Ishikawa (cell line): ENCODE results near the gene LEPROT.

Experiments used
- CEBPB ChIP-seq: IDR thresholded peaks from 2 replicates; pipeline ENCODE4 v1.6.1; 2012
- CREB1 ChIP-seq: IDR thresholded peaks from 2 replicates; pipeline ENCODE4 v1.6.1; 2012; ENCODE audit warnings: low read depth
- EGR1 ChIP-seq: IDR thresholded peaks from 2 replicates; pipeline ENCODE4 v1.6.1; 2012
- EP300 ChIP-seq: IDR thresholded peaks from 2 replicates; pipeline ENCODE4 v1.6.1; 2012; ENCODE audit warnings: borderline replicate concordance
- FOXM1 ChIP-seq: IDR thresholded peaks from 2 replicates; pipeline ENCODE4 v1.6.1; 2012; ENCODE audit warnings: low read depth, borderline replicate concordance
- MAX ChIP-seq: IDR thresholded peaks from 2 replicates; pipeline ENCODE4 v1.6.1; 2012
- NFIC ChIP-seq: IDR thresholded peaks from 2 replicates; pipeline ENCODE4 v1.6.1; 2012
- RAD21 ChIP-seq: IDR thresholded peaks from 2 replicates; pipeline ENCODE4 v1.6.1; 2012; ENCODE audit warnings: low read depth
- REST ChIP-seq: IDR thresholded peaks from 2 replicates; pipeline ENCODE4 v1.6.1; 2012; ENCODE audit warnings: low read depth, mild to moderate bottlenecking
- TAF1 ChIP-seq: IDR thresholded peaks from 2 replicates; pipeline ENCODE4 v1.6.1; 2012; ENCODE audit warnings: low read depth, mild to moderate bottlenecking
- TCF12 ChIP-seq: IDR thresholded peaks from 2 replicates; pipeline ENCODE4 v1.6.1; 2012; ENCODE audit warnings: low read depth
- TEAD4 ChIP-seq: IDR thresholded peaks from 2 replicates; pipeline ENCODE4 v1.6.1; 2012
- YY1 ChIP-seq: IDR thresholded peaks from 2 replicates; pipeline ENCODE4 v1.6.1; 2012; ENCODE audit warnings: low read depth
- ZBTB7A ChIP-seq: IDR thresholded peaks from 2 replicates; pipeline ENCODE4 v1.6.1; 2012; ENCODE audit warnings: low read depth
- TF ChIP-seq, protein P1 (sequence below): IDR thresholded peaks from 2 replicates; pipeline ENCODE4 v1.6.1; 2012

The LEPROT gene

GRCh38 chr1:65421351-65422025 is 1.0 kb downstream of the LEPROT start:
- TF ChIP-seq FOXM1, result no peak
- no peak for TF ChIP-seq NFIC
- TF ChIP-seq CREB1, result no peak
- no peak for TF ChIP-seq MAX
- TF ChIP-seq TCF12, result no peak
- TF ChIP-seq YY1, result no peak
- TF ChIP-seq TEAD4, result no peak
- TF ChIP-seq REST, result no peak
- no peak for TF ChIP-seq CEBPB
- no peak for TF ChIP-seq EP300
- no peak for TF ChIP-seq TAF1
- TF ChIP-seq, protein P1, sequence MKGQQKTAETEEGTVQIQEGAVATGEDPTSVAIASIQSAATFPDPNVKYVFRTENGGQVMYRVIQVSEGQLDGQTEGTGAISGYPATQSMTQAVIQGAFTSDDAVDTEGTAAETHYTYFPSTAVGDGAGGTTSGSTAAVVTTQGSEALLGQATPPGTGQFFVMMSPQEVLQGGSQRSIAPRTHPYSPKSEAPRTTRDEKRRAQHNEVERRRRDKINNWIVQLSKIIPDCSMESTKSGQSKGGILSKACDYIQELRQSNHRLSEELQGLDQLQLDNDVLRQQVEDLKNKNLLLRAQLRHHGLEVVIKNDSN, result no peak
- TF ChIP-seq RAD21, result no peak
- TF ChIP-seq ZBTB7A, result no peak

DNA sequence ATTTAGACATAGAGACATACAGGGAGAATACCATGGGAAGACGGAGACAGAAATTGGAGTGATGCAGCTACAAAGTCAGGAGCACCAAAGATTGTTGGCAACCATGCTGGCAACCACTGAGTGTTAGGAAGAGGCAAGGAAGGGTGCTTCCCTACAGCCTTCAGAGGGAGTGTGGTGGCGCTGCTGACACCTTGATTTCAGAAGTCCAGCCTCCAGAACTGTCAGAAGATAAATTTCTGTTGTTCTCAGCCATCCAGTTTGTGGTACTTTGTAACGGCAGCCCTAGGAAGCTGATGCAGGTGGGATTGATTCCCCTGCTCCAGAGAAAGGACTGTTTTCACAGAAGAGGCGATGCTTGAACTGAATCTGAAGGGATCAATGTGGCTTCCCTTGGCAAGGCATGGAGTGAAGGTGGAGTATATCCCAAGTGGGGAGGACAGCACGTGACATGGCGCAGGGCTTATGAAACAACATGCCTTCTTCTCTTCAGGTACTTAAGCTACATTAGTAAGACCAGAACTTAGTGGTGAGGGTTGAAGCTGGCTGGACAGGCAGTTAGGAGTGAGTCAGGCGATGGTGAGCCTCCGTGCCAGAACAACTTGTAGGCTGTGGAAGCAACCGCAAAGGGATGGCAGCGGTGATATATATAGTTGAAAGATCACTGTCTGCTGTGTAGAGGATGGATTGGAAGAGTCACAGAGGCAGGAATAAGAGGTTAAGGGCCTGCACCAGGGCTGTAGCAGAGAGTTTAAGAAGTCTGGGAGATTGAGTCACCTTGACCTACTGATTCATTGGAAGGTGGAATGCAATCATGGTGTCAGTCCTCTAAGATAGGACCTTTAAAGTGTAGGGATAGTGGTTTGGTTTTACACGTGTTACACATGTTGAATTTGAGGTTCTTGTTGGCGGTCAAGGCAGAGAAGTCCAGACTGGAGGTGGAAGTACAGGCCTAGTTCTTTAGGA is 2.1 kb downstream of the LEPROT start:
- no peak for TF ChIP-seq CEBPB
- no peak for TF ChIP-seq MAX
- no peak for TF ChIP-seq FOXM1
- no peak for TF ChIP-seq TEAD4
- no peak for TF ChIP-seq REST
- TF ChIP-seq TCF12, result no peak
- no peak for TF ChIP-seq RAD21
- TF ChIP-seq EP300, result no peak
- no peak for TF ChIP-seq NFIC
- TF ChIP-seq YY1, result no peak
- no peak for TF ChIP-seq TAF1
- TF ChIP-seq, protein P1, result no peak
- no peak for TF ChIP-seq EGR1
- TF ChIP-seq CREB1, result no peak
- no peak for TF ChIP-seq ZBTB7A

- TF ChIP-seq CREB1, result no peak
- no peak for TF ChIP-seq TCF12
- TF ChIP-seq TEAD4, result no peak
- TF ChIP-seq, protein P1, result no peak
- TF ChIP-seq MAX, result no peak
- TF ChIP-seq ZBTB7A, result no peak
- no peak for TF ChIP-seq REST
- no peak for TF ChIP-seq CEBPB
- TF ChIP-seq NFIC, result no peak
- no peak for TF ChIP-seq EP300
- TF ChIP-seq YY1, result no peak
- TF ChIP-seq TAF1, result no peak
- TF ChIP-seq RAD21, result no peak
- no peak for TF ChIP-seq FOXM1
- TF ChIP-seq EGR1, result no peak
Observed at GRCh38 chr1:65423884-65424572, 3.6 kb downstream of the LEPROT start.
